NCI-H187 (cell line): ENCODE data around the gene DIO1.
A peak's percentile ranks its signal among the peaks of the same experiment; 100 is the strongest.
"Not testable (repeated sequence)": the region's sequence is repeated elsewhere in the genome, so short reads cannot be mapped to it uniquely, and the experiment has no call there.

Experiments used
- DNase-seq, 2 experiments: peaks; one replicate each; lab custom pipeline; 2025; lab: John Stamatoyannopoulos, UW

Gene DIO1

DNA sequence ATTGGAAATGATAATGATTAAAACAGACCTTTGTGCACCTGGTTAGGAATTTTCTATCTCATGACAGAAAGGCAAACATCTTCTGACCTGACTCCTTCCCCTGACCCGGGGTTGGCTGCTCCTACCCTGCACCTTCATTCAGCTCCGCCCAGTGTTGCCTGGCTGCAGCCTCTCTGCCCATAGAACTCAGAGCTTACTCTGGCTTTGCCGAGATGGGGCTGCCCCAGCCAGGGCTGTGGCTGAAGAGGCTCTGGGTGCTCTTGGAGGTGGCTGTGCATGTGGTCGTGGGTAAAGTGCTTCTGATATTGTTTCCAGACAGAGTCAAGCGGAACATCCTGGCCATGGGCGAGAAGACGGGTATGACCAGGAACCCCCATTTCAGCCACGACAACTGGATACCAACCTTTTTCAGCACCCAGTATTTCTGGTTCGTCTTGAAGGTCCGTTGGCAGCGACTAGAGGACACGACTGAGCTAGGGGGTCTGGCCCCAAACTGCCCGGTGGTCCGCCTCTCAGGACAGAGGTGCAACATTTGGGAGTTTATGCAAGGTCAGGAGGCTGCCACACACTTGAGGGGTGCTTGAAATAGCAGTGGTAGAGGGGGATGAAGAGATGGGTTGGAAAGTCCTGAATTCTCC lies at the start of gene DIO1:
Gene DIO1 (plus strand): TSS at position 189 of the 638 bp plus-strand sequence. CDS start 24 bp downstream, at position 213.
- DNase-seq = no peak

DNA sequence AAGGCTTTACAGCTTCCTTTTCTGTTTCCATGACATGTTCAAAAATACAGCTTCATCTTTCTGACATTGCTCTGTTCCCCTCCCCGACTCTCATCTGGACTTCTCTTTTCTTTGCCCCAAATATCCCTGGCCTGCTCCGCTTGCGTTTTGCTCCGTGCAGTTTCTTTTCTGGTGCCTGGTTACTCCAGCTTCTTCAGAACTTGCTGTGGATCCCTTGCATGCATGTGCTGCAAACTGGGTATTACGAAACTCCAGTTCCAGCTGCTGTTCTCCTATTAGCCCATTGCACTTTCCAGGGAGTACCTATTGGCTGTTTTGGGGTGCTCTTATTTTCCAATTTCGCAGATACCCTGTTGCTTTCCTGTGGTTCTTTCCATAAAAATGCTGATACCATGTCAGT lies 46.0 kb upstream of the DIO1 start:
- DNase-seq = no peak

GRCh38 chr1:53850082-53850673 lies 43.8 kb upstream of the DIO1 start:
- DNase-seq = no peak

DNA sequence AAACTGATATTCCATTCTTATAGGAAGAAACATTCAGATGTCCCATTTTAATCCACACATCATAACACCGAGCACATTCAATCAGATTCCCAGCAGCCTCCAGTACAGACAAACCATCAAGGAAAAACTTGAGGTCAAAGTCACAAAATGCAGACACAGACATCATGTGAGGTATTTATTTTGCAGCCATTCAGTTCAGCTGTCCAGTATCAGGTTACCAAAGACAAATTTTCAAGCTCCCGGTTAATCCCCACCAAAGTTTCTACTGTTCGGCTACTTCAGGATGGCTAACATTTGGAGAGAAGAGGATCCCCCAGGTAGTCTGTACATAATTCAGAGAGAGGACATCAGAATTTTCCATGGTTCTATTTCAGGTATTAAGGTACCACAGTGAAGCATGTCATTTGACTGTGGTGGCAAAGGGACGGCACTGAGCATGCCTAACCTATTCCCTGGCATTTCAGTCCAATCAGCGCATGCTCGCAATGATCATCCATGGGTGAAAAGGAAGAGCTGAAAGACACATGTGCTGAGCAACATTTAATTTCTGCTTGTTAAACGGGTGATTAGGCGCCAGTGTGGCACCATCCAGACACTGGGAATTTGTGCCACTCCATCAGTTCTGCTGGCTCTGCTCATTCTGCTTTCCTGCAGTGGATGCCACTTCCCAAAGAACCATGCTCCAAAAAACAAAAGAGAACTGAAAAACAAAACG lies 42.3 kb upstream of the DIO1 start:
- no peak for DNase-seq

GRCh38 chr1:53860967-53861411 lies 33.0 kb upstream of the DIO1 start:
- DNase-seq = peak in 1 of 2 experiments; percentile 2

DNA sequence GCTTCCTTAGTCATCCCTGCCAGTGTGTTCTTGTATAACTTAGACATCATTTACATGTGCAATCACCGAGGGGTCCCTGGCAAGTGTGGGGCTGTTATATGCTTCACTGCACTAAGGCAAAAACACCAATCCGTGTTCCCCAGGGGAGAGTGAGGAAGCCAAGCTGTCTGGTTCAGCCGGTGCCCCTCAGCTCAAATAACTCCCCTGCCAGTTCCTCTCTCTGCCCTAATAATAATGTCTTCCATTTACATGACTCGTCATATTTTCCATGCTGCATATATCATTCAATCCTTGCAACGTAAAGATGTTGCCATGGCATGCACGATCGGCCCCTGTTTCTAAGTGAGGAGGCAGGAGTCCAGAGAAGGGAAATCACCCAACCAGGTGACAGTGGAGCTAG lies 31.5 kb upstream of the DIO1 start:
- DNase-seq = no peak

GRCh38 chr1:53868565-53868964 lies 25.4 kb upstream of the DIO1 start:
- DNase-seq = no peak

DNA sequence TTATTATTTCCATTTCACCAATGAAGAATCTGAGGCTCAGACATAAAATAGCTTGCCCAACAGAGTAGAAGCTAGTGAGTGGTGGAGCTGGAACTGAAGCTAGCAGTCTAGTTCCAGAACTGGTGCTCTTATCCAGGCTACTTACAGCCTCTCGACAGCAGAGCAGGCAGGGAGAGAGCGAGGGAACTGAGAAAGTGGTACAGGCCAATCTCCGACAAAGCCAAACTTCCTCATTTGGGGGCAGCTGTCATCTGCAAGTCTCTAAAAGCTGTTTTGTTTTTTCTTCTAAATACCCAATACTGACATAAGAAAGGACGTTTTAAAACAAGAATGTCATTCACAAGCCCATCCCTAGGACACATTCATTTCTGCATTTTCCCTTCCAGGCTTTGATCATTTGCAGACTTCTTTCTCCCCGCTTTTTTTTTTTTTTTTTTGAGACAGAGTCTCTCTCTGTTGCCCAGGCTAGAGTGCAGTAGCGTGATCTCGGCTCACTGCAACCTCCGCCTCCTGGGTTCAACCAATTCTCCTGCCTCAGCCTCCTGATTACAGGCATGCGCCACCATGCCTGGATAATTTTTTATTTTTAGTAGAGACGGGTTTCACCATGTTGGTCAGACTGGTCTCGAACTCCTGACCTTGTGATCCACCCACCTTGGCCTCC lies 24.4 kb upstream of the DIO1 start:
- no peak for DNase-seq

DNA sequence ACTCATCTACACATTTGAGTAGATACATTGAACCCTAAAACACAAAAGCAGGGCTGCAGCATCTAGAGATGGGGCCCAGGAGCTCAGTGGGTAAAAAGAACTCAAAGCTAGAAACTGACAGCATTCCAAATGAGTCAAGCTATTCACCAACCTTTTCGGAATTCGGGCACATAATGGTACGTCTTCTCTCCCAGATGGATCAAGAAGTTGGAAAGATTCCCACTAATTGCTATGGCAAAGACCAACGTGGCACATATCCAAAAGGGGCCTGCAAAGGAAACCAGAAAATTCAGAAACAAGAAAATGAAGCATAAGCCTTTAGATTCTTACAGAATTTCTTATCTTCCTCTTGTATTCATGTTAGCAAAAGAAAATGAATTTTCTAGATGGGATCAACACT lies 22.8 kb upstream of the DIO1 start:
- no peak for DNase-seq

GRCh38 chr1:53871773-53872484 lies 22.1 kb upstream of the DIO1 start:
- no peak for DNase-seq

- not testable (repeated sequence) for DNase-seq
Measured at GRCh38 chr1:53875150-53875549, 18.8 kb upstream of the DIO1 start.

DNA sequence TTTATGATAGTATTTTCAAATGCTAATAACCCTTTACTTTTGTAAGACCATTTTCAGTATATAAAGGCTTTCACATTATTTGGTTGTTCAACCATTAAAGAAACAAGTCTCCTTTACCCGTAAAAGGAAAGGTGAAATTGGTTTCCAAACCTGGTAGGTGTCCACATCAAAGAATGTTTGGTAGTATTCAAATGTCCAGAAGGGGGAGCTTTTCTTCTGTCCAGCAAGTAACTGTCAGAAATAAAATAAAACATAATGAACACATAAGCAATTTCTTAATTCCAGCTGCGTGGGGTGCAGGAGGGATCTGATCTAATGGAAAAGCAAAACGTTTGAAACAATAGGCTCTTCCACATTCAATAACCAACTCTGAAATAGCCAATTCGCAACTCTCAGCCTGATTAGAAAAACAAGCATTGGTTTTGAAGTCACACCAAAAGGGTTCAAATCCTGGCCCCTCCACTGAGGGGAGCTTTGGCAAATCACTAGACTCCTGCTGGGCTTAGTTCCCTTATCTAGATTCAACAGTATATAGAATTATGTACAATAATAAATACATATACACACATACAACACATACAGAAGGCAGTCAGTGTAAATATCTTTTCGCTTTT lies 15.4 kb upstream of the DIO1 start:
- peak in 1 of 2 experiments; percentile 5 for DNase-seq

- DNase-seq = not testable (repeated sequence)
Measured at GRCh38 chr1:53881853-53882252, 12.1 kb upstream of the DIO1 start.

- not testable (repeated sequence) for DNase-seq
Measured at GRCh38 chr1:53883600-53883999, 10.4 kb upstream of the DIO1 start.

DNA sequence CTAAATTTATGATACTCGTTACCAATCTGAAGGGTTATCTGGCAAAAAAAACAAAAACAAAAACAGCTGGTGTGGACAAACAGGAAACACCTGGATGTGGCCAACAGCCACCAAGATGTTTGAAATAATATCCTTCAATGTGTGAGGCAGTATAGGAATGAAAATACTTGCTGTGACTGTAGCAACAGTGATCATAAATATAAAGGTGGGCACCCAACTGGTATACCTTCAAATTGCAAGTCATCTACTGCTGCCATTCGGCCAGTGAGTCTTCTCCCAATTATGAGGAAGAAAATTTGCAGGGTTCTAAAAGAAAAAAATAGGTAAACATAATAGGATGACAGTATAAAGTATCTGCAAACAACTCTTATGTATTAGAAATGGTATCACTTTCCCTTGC lies 5.3 kb upstream of the DIO1 start:
- DNase-seq = no peak

- peak; percentile 68 to 80 for DNase-seq
Measured at GRCh38 chr1:53889304-53890298, 4.4 kb upstream of the DIO1 start, which contains the start of gene YIPF1. YIPF1 (minus strand) TSS chr1:53889797; CDS start chr1:53888937, 860 bp downstream.

DNA sequence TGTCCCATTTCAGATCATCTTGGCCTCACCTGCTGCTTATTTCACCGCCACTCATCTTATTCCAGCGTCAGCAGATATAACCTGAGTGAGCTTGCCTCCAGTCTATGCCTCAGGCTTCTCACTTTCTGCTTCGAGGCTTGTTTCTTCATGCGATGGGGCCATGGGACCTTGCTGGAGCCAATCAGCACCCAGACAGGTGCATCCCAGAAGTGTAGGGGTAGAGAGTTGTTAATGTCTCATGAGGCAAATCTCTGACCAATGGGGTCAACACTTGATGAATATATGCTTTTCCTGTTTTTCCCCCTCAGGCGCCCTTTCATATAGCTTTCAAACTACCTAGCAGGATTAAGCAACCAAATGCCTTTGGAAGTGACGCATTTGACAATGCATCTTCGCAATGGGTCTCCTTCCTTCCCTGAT lies 3.5 kb upstream of the DIO1 start:
- DNase-seq = no peak

DNA sequence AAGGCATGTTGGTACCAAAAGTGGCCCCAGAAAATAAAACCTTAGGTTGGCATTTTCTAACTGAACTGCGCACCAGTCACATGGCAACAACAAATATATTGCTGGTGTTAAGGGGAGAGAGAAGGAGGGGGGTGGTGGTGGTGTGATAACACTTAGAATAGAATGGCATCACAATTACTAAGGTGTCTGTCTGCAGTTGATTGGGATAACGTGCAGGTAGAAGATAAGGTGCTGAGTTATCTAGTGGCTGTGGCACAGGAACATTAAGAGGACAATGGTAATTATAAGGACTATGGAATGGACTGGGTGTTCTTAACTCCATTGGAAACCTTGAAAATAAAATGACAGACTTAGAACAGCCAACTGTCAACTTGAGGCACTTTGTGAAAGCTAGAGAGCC lies 3.0 kb upstream of the DIO1 start:
- DNase-seq = no peak

- DNase-seq = no peak
Measured at GRCh38 chr1:53891678-53892077, 2.3 kb upstream of the DIO1 start.

GRCh38 chr1:53892911-53893310 lies 1.1 kb upstream of the DIO1 start:
- no peak for DNase-seq
